GM12873 (cell line): ENCODE results near the gene GPR61.

ENCODE experiments used
- CTCF ChIP-seq: IDR thresholded peaks from 2 replicates; pipeline ENCODE4 v1.5.1; 2012; ENCODE audit warnings: low read depth, mild to moderate bottlenecking, moderate library complexity, low read length, control low read depth; ENCODE audit not compliant: insufficient read depth; ENCODE audit errors: missing control alignments

Gene GPR61

GRCh38 chr1:109547463-109548320, 8.0 kb downstream of the GPR61 start:
- TF ChIP-seq CTCF: no peak

- TF ChIP-seq CTCF: no peak
Measured at GRCh38 chr1:109548321-109549267, 8.9 kb downstream of the GPR61 start, which contains the start of gene GNAI3. TSS of gene GNAI3 (plus strand) at chr1:109548615. CDS start at chr1:109548721, 106 bp downstream.

GRCh38 chr1:109556563-109556962, 16.9 kb downstream of the GPR61 start:
- TF ChIP-seq CTCF: no peak

- TF ChIP-seq CTCF: no peak
Measured at GRCh38 chr1:109557520-109557919, 17.8 kb downstream of the GPR61 start.

GRCh38 chr1:109559995-109560394, 20.3 kb downstream of the GPR61 start:
- no peak for TF ChIP-seq CTCF

GRCh38 chr1:109564194-109564878, 24.7 kb downstream of the GPR61 start:
- no peak for TF ChIP-seq CTCF
